Trophoblast cell (in vitro differentiated cells and primary cell): ENCODE results near the gene B4GALNT3.

ENCODE experiments used
- DNase-seq, 2 donors: peaks; one replicate each; pipeline ENCODE4 v3.0.0-alpha.2; 2016
- H2AFZ ChIP-seq: 2 replicates; pipeline ENCODE4 v1.6.1; 2013; ENCODE audit warnings: low read length, moderate library complexity, mild to moderate bottlenecking; ENCODE audit not compliant: insufficient read depth, poor library complexity
- H2AK5ac ChIP-seq: 2 replicates; pipeline ENCODE4 v1.6.1; 2013; ENCODE audit warnings: mild to moderate bottlenecking, low read length
- H2BK120ac ChIP-seq: 2 replicates; pipeline ENCODE4 v1.6.1; 2013; ENCODE audit warnings: low read length, mild to moderate bottlenecking, moderate library complexity; ENCODE audit not compliant: insufficient read depth, poor library complexity
- H2BK12ac ChIP-seq: 2 replicates; pipeline ENCODE4 v1.6.1; 2013; ENCODE audit warnings: mild to moderate bottlenecking, low read length, moderate library complexity
- H2BK5ac ChIP-seq: 2 replicates; pipeline ENCODE4 v1.6.1; 2013; ENCODE audit warnings: low read length, low read depth, moderate library complexity, mild to moderate bottlenecking; ENCODE audit not compliant: poor library complexity
- H3K14ac ChIP-seq: 2 replicates; pipeline ENCODE4 v1.6.1; 2013; ENCODE audit warnings: mild to moderate bottlenecking, low read length
- H3K18ac ChIP-seq: 2 replicates; pipeline ENCODE4 v1.6.1; 2013; ENCODE audit warnings: mild to moderate bottlenecking, low read length
- H3K23ac ChIP-seq: 2 replicates; pipeline ENCODE4 v1.6.1; 2013; ENCODE audit warnings: low read length
- H3K27ac ChIP-seq: 2 replicates; pipeline ENCODE4 v1.5.1; 2013; ENCODE audit warnings: low read depth, mild to moderate bottlenecking, inconsistent platforms, low read length, moderate library complexity
- H3K27me3 ChIP-seq: 2 replicates; pipeline ENCODE4 v1.6.1; 2013; ENCODE audit warnings: inconsistent platforms, mild to moderate bottlenecking, low read length, moderate library complexity; ENCODE audit not compliant: insufficient read depth
- H3K36me3 ChIP-seq, 2 experiments: 1 replicate in 1 of 2; 2 replicates in 1 of 2; pipeline ENCODE4 v1.6.1; 2013; ENCODE audit warnings: low read length in 2 of 2, mild to moderate bottlenecking in 2 of 2, moderate library complexity in 1 of 2; ENCODE audit not compliant: insufficient read depth in 2 of 2, control insufficient read depth in 1 of 2
- H3K4ac ChIP-seq: 2 replicates; pipeline ENCODE4 v1.6.1; 2013; ENCODE audit warnings: low read depth, mild to moderate bottlenecking, low read length, moderate library complexity
- H3K4me1 ChIP-seq, 2 experiments: 1 replicate in 1 of 2; 2 replicates in 1 of 2; pipeline ENCODE4 v1.6.1; 2013; ENCODE audit warnings: low read length in 2 of 2, mild to moderate bottlenecking in 2 of 2, moderate library complexity in 1 of 2; ENCODE audit not compliant: insufficient read depth in 2 of 2, control insufficient read depth in 1 of 2
- H3K4me2 ChIP-seq: 2 replicates; pipeline ENCODE4 v1.6.1; 2013; ENCODE audit warnings: inconsistent platforms, mild to moderate bottlenecking, low read length, moderate library complexity
- H3K4me3 ChIP-seq: 2 replicates; pipeline ENCODE4 v1.5.1; 2013; ENCODE audit warnings: mild to moderate bottlenecking, low read depth, low read length, inconsistent platforms
- H3K79me1 ChIP-seq: one replicate; pipeline ENCODE4 v1.6.1; 2013; ENCODE audit warnings: low read length
- H3K79me2 ChIP-seq: 2 replicates; pipeline ENCODE4 v1.6.1; 2013; ENCODE audit warnings: low read length, mild to moderate bottlenecking; ENCODE audit not compliant: control insufficient read depth, insufficient read depth, poor library complexity
- H3K9ac ChIP-seq: 2 replicates; pipeline ENCODE4 v1.6.1; 2013; ENCODE audit warnings: mild to moderate bottlenecking, low read length
- H3K9me3 ChIP-seq: 2 replicates; pipeline ENCODE4 v1.6.1; 2013; ENCODE audit warnings: low read depth, mild to moderate bottlenecking, control low read depth, inconsistent platforms, low read length; ENCODE audit not compliant: insufficient read depth
- H4K12ac ChIP-seq: 2 replicates; pipeline ENCODE4 v1.6.1; 2013; ENCODE audit warnings: low read depth, mild to moderate bottlenecking, low read length, moderate library complexity
- H4K8ac ChIP-seq: 2 replicates; pipeline ENCODE4 v1.6.1; 2013; ENCODE audit warnings: low read depth, mild to moderate bottlenecking, low read length, moderate library complexity
- H4K91ac ChIP-seq: one replicate; pipeline ENCODE4 v1.6.1; 2013; ENCODE audit warnings: low read depth, mild to moderate bottlenecking, low read length, moderate library complexity
- WGBS: extraction: QIAGEN DNeasy Blood & Tissue Kit; methylation state at CpG from one replicate; pipeline ENCODE4 v1.1.7; 2013; ENCODE audit warnings: missing lambda C conversion rate; ENCODE audit not compliant: insufficient read length, insufficient coverage; ENCODE audit errors: extremely low coverage; 5-methylcytosine and 5-hydroxymethylcytosine counted together

B4GALNT3 gene

DNA sequence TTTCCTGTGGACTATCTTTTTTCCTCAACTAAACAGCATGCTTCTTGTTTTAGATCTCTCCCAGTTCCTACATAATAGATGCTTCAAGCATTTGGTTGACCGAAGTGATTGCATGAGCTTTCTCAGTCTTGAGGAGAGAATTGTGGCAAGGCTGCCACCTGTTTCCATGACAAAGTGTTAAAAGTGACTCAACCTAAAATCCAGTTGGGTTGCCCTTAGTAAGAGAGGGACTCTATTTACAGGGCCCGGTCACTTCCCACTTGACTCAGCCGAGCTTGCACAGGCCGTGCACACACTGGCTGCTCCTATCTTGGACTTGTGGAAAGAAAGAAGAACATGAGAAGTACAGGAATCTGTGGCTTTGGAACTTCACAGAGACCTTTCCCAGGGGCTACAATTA is 2.1 kb upstream of the B4GALNT3 start:
- no peak overlapping the region for H4K91ac ChIP-seq
- H2AFZ ChIP-seq = no peak overlapping the region
- no peaks in the 10 kb centered on the region for H3K36me3 ChIP-seq
- peaks cover 23% of the 10 kb centered on the region for H3K27me3 ChIP-seq
- peaks cover 6 to 7% of the 10 kb centered on the region in 2 experiments for H3K4me1 ChIP-seq
- H4K8ac ChIP-seq = no peak overlapping the region
- peaks cover 2% of the 10 kb centered on the region for H3K9me3 ChIP-seq
- no peaks in the 10 kb centered on the region for H3K79me1 ChIP-seq
- no peak overlapping the region for H2AK5ac ChIP-seq
- no peak overlapping the region for H3K27ac ChIP-seq
- H2BK120ac ChIP-seq = no peak overlapping the region
- no peak overlapping the region for H3K4ac ChIP-seq
- no peak for DNase-seq
- no peak overlapping the region for H4K12ac ChIP-seq
- no peak overlapping the region for H3K18ac ChIP-seq
- H3K9ac ChIP-seq = no peak overlapping the region
- no peak overlapping the region for H2BK5ac ChIP-seq
- H3K79me2 ChIP-seq = peaks cover 2% of the 10 kb centered on the region
- WGBS = no CpG with 5 or more reads among the region's 4 CpGs
- no peak overlapping the region for H3K14ac ChIP-seq
- no peak overlapping the region for H3K4me3 ChIP-seq
- no peak overlapping the region for H3K23ac ChIP-seq
- no peak overlapping the region for H3K4me2 ChIP-seq
- H2BK12ac ChIP-seq = no peak overlapping the region

DNA sequence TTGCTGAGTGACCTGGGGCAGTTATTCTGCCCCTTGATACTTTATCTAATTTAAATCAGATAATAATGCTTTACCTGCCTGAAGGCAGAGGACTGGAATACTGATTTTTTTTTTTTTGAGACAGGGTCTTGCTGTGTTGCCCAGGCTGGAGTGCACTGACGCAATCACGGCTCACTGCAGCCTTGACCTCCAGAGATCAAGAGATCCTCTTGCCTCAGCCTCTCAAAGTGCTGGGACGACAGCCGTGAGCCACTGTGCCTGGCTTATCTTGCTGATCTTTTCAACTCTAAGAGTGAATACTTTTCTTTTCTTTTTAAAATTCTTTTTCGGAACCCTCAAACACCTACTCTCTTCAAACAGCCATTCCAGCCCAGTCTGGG is 699 bp upstream of the B4GALNT3 start:
- Histone ChIP-seq H2AK5ac (no peak overlapping the region), H3K27ac (no peak overlapping the region), H3K23ac (no peak overlapping the region), H4K12ac (no peak overlapping the region), H3K4me1 (peaks cover 6 to 7% of the 10 kb centered on the region in 2 experiments), H3K14ac (no peak overlapping the region), H3K9me3 (no peaks in the 10 kb centered on the region), H3K27me3 (peaks cover 25% of the 10 kb centered on the region), H2AFZ (no peak overlapping the region), H3K79me2 (peaks cover 2% of the 10 kb centered on the region), H3K36me3 (no peaks in the 10 kb centered on the region), H2BK5ac (no peak overlapping the region), H2BK120ac (no peak overlapping the region), H4K91ac (no peak overlapping the region), H3K79me1 (no peaks in the 10 kb centered on the region), H3K9ac (no peak overlapping the region), H3K4me3 (no peak overlapping the region), H3K4me2 (peak overlapping the region; percentile 97), H3K4ac (no peak overlapping the region), H3K18ac (no peak overlapping the region), H2BK12ac (no peak overlapping the region), H4K8ac (no peak overlapping the region)
- no CpG with 5 or more reads among the region's 5 CpGs for WGBS
- peak; percentile 30 to 50 for DNase-seq

GRCh38 chr12:460261-461230 is 807 bp downstream of the B4GALNT3 start:
- H4K12ac ChIP-seq = no peak overlapping the region
- H3K23ac ChIP-seq = no peak overlapping the region
- H3K27me3 ChIP-seq = peaks cover 25% of the 10 kb centered on the region
- H4K8ac ChIP-seq = no peak overlapping the region
- no peak overlapping the region for H4K91ac ChIP-seq
- peak overlapping the region; percentile 98 for H3K4me2 ChIP-seq
- H3K4ac ChIP-seq = no peak overlapping the region
- peak overlapping the region; percentile 47 for H3K14ac ChIP-seq
- no peak for DNase-seq
- no peak overlapping the region for H3K18ac ChIP-seq
- peak overlapping the region; percentile 76 for H2AFZ ChIP-seq
- H3K9ac ChIP-seq = no peak overlapping the region
- H2BK120ac ChIP-seq = no peak overlapping the region
- H2BK12ac ChIP-seq = no peak overlapping the region
- H3K4me3 ChIP-seq = peak overlapping the region; percentile 75
- H3K79me1 ChIP-seq = no peaks in the 10 kb centered on the region
- H3K4me1 ChIP-seq = peaks cover 6 to 7% of the 10 kb centered on the region in 2 experiments
- no peak overlapping the region for H2BK5ac ChIP-seq
- no peaks in the 10 kb centered on the region for H3K9me3 ChIP-seq
- H3K36me3 ChIP-seq = no peaks in the 10 kb centered on the region
- peaks cover 2% of the 10 kb centered on the region for H3K79me2 ChIP-seq
- H3K27ac ChIP-seq = no peak overlapping the region
- H2AK5ac ChIP-seq = no peak overlapping the region
- no CpG with 5 or more reads among the region's 109 CpGs for WGBS

GRCh38 chr12:461425-461824 is 1.7 kb downstream of the B4GALNT3 start:
- H4K8ac ChIP-seq = no peak overlapping the region
- no peak overlapping the region for H3K9ac ChIP-seq
- DNase-seq = no peak
- peaks cover 25% of the 10 kb centered on the region for H3K27me3 ChIP-seq
- H4K91ac ChIP-seq = no peak overlapping the region
- no peak overlapping the region for H3K4me2 ChIP-seq
- H2AK5ac ChIP-seq = no peak overlapping the region
- no peak overlapping the region for H2BK5ac ChIP-seq
- H3K79me2 ChIP-seq = peaks cover 2% of the 10 kb centered on the region
- no peak overlapping the region for H2BK12ac ChIP-seq
- H3K4ac ChIP-seq = no peak overlapping the region
- peaks cover 6 to 7% of the 10 kb centered on the region in 2 experiments for H3K4me1 ChIP-seq
- no peak overlapping the region for H3K27ac ChIP-seq
- no peak overlapping the region for H3K14ac ChIP-seq
- H3K4me3 ChIP-seq = no peak overlapping the region
- H3K23ac ChIP-seq = no peak overlapping the region
- H4K12ac ChIP-seq = no peak overlapping the region
- no peaks in the 10 kb centered on the region for H3K9me3 ChIP-seq
- no peak overlapping the region for H3K18ac ChIP-seq
- WGBS = no CpG with 5 or more reads among the region's 13 CpGs
- H3K36me3 ChIP-seq = no peaks in the 10 kb centered on the region
- no peak overlapping the region for H2AFZ ChIP-seq
- H3K79me1 ChIP-seq = no peaks in the 10 kb centered on the region
- no peak overlapping the region for H2BK120ac ChIP-seq
